NB4 (cell line): ENCODE measurements around the gene FMO2.

ENCODE experiments used
- MYC ChIP-seq: IDR thresholded peaks from 2 replicates; pipeline ENCODE4 v1.6.1; 2011; ENCODE audit warnings: low read depth, low read length
- TF ChIP-seq, protein P1 (sequence below): IDR thresholded peaks from one replicate; pipeline ENCODE4 v1.5.1; 2012; ENCODE audit warnings: low read depth, low read length

DNA sequence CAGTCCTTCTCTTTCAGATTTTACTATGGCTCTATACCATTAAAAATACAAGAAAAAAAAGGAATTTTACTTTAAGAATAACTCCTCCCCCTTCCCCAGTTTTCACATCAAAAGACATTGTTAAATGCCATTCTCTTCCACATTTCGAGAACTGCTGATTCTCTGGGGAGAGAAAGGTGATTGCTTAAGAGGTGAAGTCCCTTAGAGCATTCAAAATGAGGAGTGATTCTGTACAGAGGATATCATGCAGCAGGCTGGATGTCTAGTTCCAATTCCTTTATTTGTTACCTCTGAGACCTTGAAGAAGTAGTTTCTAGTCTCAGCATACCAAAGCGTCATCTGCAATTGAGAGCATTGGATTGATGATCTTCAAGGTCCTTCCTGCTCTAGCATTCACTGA is 47.5 kb upstream of the FMO2 start:
- no peak for TF ChIP-seq MYC
- TF ChIP-seq, protein P1, sequence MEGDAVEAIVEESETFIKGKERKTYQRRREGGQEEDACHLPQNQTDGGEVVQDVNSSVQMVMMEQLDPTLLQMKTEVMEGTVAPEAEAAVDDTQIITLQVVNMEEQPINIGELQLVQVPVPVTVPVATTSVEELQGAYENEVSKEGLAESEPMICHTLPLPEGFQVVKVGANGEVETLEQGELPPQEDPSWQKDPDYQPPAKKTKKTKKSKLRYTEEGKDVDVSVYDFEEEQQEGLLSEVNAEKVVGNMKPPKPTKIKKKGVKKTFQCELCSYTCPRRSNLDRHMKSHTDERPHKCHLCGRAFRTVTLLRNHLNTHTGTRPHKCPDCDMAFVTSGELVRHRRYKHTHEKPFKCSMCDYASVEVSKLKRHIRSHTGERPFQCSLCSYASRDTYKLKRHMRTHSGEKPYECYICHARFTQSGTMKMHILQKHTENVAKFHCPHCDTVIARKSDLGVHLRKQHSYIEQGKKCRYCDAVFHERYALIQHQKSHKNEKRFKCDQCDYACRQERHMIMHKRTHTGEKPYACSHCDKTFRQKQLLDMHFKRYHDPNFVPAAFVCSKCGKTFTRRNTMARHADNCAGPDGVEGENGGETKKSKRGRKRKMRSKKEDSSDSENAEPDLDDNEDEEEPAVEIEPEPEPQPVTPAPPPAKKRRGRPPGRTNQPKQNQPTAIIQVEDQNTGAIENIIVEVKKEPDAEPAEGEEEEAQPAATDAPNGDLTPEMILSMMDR = no peak
